OCI-LY7 (cell line): ENCODE measurements around the gene LRBA.

Source experiments
- EZH2phosphoT487 ChIP-seq: fragments of 200-600 bp; sonication (generic); IDR thresholded peaks from 2 replicates; pipeline ENCODE4 v1.6.1; 2018; ENCODE audit warnings: low read depth, borderline replicate concordance, mild to moderate bottlenecking, mixed run types, antibody characterized with exemption, low read length, moderate library complexity, mixed read lengths
- TF ChIP-seq, protein P1 (sequence below): fragments of 200-600 bp; sonication (generic); conservative IDR thresholded peaks from 2 replicates; pipeline ENCODE4 v1.5.1; 2014; ENCODE audit warnings: mild to moderate bottlenecking, antibody characterized with exemption, low read length, moderate library complexity, mixed read lengths

DNA sequence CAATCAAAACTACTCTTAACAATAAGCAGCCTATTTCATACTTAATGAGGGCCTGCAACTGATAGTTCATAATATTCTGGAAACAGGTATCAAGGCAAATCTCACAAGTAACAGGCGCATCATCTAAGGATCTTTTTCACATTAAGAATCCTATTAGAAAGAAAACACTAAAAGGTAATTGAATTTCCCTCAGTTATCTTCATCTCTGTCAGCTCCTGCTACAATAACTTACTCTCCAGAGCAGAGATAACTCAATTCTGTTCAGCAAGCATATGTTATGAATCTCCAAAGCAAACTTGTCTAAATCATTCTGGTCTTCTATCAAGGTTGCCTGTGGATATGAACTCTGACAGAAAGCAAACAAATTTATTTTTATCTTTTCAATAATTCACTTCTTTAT, 307.1 kb downstream of the LRBA start:
- TF ChIP-seq, protein P1, sequence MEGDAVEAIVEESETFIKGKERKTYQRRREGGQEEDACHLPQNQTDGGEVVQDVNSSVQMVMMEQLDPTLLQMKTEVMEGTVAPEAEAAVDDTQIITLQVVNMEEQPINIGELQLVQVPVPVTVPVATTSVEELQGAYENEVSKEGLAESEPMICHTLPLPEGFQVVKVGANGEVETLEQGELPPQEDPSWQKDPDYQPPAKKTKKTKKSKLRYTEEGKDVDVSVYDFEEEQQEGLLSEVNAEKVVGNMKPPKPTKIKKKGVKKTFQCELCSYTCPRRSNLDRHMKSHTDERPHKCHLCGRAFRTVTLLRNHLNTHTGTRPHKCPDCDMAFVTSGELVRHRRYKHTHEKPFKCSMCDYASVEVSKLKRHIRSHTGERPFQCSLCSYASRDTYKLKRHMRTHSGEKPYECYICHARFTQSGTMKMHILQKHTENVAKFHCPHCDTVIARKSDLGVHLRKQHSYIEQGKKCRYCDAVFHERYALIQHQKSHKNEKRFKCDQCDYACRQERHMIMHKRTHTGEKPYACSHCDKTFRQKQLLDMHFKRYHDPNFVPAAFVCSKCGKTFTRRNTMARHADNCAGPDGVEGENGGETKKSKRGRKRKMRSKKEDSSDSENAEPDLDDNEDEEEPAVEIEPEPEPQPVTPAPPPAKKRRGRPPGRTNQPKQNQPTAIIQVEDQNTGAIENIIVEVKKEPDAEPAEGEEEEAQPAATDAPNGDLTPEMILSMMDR = no peak
- no peak for TF ChIP-seq EZH2phosphoT487
